Endothelial cell of umbilical vein (primary cell): ENCODE results near the gene NUDT8. TPM values are rescaled to one million over a fixed set of nuclear protein-coding genes. Genes with fewer than 3 reads are reported as not detected.

Source experiments
- BruUV-seq: library from RNA; stranded (reverse); fragments of 400-500 nt; replicated peaks from 2 replicates; lab custom pipeline; 2021; lab: Mats Ljungman, UMichigan
- CTCF ChIA-PET: fragments of 300-600, 350-600 bp; sonication (Branson Sonifier 250); formaldehyde crosslinking; loops from one replicate; lab custom pipeline; 2021; ENCODE audit warnings: antibody characterized with exemption, inconsistent platforms; lab: Charles Lee
- POLR2A ChIA-PET: fragments of 300-600, 350-600 bp; sonication (Branson Sonifier 250); formaldehyde crosslinking; loops from one replicate; lab custom pipeline; 2021; ENCODE audit warnings: antibody characterized with exemption, inconsistent platforms; lab: Charles Lee
- DNase-seq: peaks from one replicate; pipeline ENCODE4 v3.0.0-alpha.2; 2011; ENCODE audit warnings: low read depth, low spot score
- FAIRE-seq: peaks from 2 replicates; lab custom pipeline; 2011; peaks lifted over from hg19 to GRCh38; lab: Jason Lieb, UNC
- H2AFZ ChIP-seq: 2 replicates; pipeline ENCODE4 v1.6.0; 2012; ENCODE audit warnings: low read depth, low read length, control low read depth, inconsistent platforms
- H3K27ac ChIP-seq: 2 replicates; pipeline ENCODE4 v1.5.1; 2011; ENCODE audit warnings: low read depth, mild to moderate bottlenecking, control low read depth, low read length, moderate library complexity; ENCODE audit not compliant: insufficient read depth
- H3K27me3 ChIP-seq, 2 experiments: 2 replicates each; pipeline versions ENCODE4 v1.6.0 to v1.6.1; 2011; ENCODE audit warnings: low read length in 2 of 2, mixed read lengths in 1 of 2; ENCODE audit not compliant: control insufficient read depth in 2 of 2, insufficient read depth in 2 of 2
- H3K36me3 ChIP-seq, 2 experiments: 2 replicates in 1 of 2; 3 replicates in 1 of 2; pipeline ENCODE4 v1.5.1; 2011; ENCODE audit warnings: low read length in 2 of 2, mild to moderate bottlenecking in 1 of 2, moderate library complexity in 1 of 2; ENCODE audit not compliant: control insufficient read depth in 2 of 2, insufficient read depth in 2 of 2; ENCODE audit errors: extremely low read depth in 1 of 2
- H3K4me1 ChIP-seq: 3 replicates; pipeline ENCODE4 v1.5.1; 2011; ENCODE audit warnings: mild to moderate bottlenecking, low read length; ENCODE audit not compliant: control insufficient read depth, insufficient read depth; ENCODE audit errors: extremely low read depth
- H3K4me2 ChIP-seq: 2 replicates; pipeline ENCODE4 v1.6.1; 2011; ENCODE audit warnings: low read length, control low read depth, mixed read lengths; ENCODE audit not compliant: insufficient read depth
- H3K4me3 ChIP-seq, 3 experiments: fragments of 200-600 bp in 1 of 3; sonication (generic), shearing (Covaris generic) in 1 of 3; replicated peaks in 1 of 3; 2 replicates each; pipeline ENCODE4 v1.5.1; 2011 to 2016; ENCODE audit warnings: control low read depth in 3 of 3, low read length in 3 of 3, mild to moderate bottlenecking in 2 of 3, inconsistent platforms in 1 of 3, low read depth in 1 of 3, moderate library complexity in 1 of 3; ENCODE audit not compliant: insufficient read depth in 1 of 3
- H3K79me2 ChIP-seq: 2 replicates; pipeline ENCODE4 v1.6.0; 2012; ENCODE audit warnings: low read length, inconsistent platforms; ENCODE audit not compliant: control insufficient read depth, insufficient read depth
- H3K9ac ChIP-seq: replicated peaks from 2 replicates; pipeline ENCODE3; 2011; ENCODE audit warnings: low read length, control low read depth; ENCODE audit not compliant: insufficient read depth; ENCODE audit errors: extremely low read depth
- H3K9me1 ChIP-seq: replicated peaks from 3 replicates; pipeline ENCODE4 v1.6.0; 2011; ENCODE audit warnings: mild to moderate bottlenecking, low read length; ENCODE audit not compliant: control insufficient read depth, insufficient read depth; ENCODE audit errors: extremely low read depth
- H3K9me3 ChIP-seq: replicated peaks from 2 replicates; pipeline ENCODE4 v1.5.1; 2012; ENCODE audit warnings: low read length, inconsistent platforms; ENCODE audit not compliant: control insufficient read depth, insufficient read depth
- H4K20me1 ChIP-seq: replicated peaks from 2 replicates; pipeline ENCODE3; 2011; ENCODE audit warnings: mild to moderate bottlenecking, low read length; ENCODE audit not compliant: control insufficient read depth, insufficient read depth; ENCODE audit errors: extremely low read depth
- EZH2 ChIP-seq: IDR thresholded peaks from 2 replicates; pipeline ENCODE4 v1.6.1; 2012; ENCODE audit warnings: borderline replicate concordance, low read depth, mild to moderate bottlenecking, moderate library complexity, low read length, inconsistent platforms; ENCODE audit not compliant: severe bottlenecking
- FOS ChIP-seq: IDR thresholded peaks from 2 replicates; pipeline ENCODE4 v1.6.1; 2011; ENCODE audit warnings: mild to moderate bottlenecking, low read length, moderate library complexity, borderline replicate concordance; ENCODE audit not compliant: insufficient read depth
- GATA2 ChIP-seq: IDR thresholded peaks from 2 replicates; pipeline ENCODE4 v1.7.0; 2011; ENCODE audit warnings: low read depth, mild to moderate bottlenecking, moderate library complexity, mixed read lengths, low read length; ENCODE audit not compliant: insufficient read length, insufficient read depth
- JUN ChIP-seq: IDR thresholded peaks from 2 replicates; pipeline ENCODE4 v1.6.1; 2011; ENCODE audit warnings: borderline replicate concordance, low read depth; ENCODE audit not compliant: insufficient read length, insufficient read depth
- MYC ChIP-seq: IDR thresholded peaks from one replicate; pipeline ENCODE4 v1.6.1; 2011; ENCODE audit warnings: mild to moderate bottlenecking, low read depth, low read length
- POLR2A ChIP-seq: IDR thresholded peaks from 2 replicates; pipeline ENCODE4 v1.6.1; 2012; ENCODE audit warnings: low read depth, mild to moderate bottlenecking, control low read depth, low read length
- POLR2AphosphoS5 ChIP-seq: IDR thresholded peaks from 2 replicates; pipeline ENCODE4 v1.6.1; 2012; ENCODE audit warnings: low read depth, mild to moderate bottlenecking, control low read depth, low read length, moderate library complexity; ENCODE audit not compliant: insufficient read depth
- dilution Hi-C: fragments of 300-500 bp; cut with MboI; formaldehyde crosslinking; loops from one replicate; pipeline ENCODE4 v1.15.0; 2019; ENCODE audit warnings: low sequenced_read_pairs; ENCODE audit not compliant: extremely low pct_ligation_motif_present
- intact Hi-C: fragments of 100-400 bp; cut with micrococcal nuclease; formaldehyde crosslinking; loops from one replicate; pipeline ENCODE4 v1.10.0; 2022
- polyA plus RNA-seq, 4 experiments: library from polyadenylated mRNA; depleted of rRNA in 3 of 4; stranded (reverse) in 3 of 4; unstranded in 1 of 4; fragments of >200 nt; gene quantifications; 2 replicates each; pipeline versions ENCODE4 v1.2.1 to v1.2.3, GENCODE V29; 2011 to 2012; ENCODE audit warnings: missing spikeins in 1 of 4
- total RNA-seq: library from RNA; stranded (reverse); gene quantifications from 2 replicates; pipeline ENCODE4 v1.2.3, GENCODE V29; 2021
- TF ChIP-seq, protein P1 (sequence below), 2 donors: IDR thresholded peaks; 1 replicate in 1 of 2; 2 replicates in 1 of 2; pipeline ENCODE4 v1.5.1; 2011; ENCODE audit warnings: low read length in 2 of 2, mild to moderate bottlenecking in 2 of 2, moderate library complexity in 2 of 2, control low read depth in 1 of 2, inconsistent platforms in 1 of 2, low read depth in 1 of 2; ENCODE audit not compliant: insufficient read depth in 1 of 2; ENCODE audit errors: extremely low read depth in 1 of 2
- TF ChIP-seq, protein P2 (sequence below): IDR thresholded peaks from 2 replicates; pipeline ENCODE4 v1.6.1; 2011; ENCODE audit not compliant: insufficient read depth, insufficient read length

The NUDT8 gene
- total and polyA plus RNA-seq, 2 donors (not counting 3 experiments of a cell fraction or from before 2014, with no cell fraction given) = 14.1 to 20.4 TPM

DNA sequence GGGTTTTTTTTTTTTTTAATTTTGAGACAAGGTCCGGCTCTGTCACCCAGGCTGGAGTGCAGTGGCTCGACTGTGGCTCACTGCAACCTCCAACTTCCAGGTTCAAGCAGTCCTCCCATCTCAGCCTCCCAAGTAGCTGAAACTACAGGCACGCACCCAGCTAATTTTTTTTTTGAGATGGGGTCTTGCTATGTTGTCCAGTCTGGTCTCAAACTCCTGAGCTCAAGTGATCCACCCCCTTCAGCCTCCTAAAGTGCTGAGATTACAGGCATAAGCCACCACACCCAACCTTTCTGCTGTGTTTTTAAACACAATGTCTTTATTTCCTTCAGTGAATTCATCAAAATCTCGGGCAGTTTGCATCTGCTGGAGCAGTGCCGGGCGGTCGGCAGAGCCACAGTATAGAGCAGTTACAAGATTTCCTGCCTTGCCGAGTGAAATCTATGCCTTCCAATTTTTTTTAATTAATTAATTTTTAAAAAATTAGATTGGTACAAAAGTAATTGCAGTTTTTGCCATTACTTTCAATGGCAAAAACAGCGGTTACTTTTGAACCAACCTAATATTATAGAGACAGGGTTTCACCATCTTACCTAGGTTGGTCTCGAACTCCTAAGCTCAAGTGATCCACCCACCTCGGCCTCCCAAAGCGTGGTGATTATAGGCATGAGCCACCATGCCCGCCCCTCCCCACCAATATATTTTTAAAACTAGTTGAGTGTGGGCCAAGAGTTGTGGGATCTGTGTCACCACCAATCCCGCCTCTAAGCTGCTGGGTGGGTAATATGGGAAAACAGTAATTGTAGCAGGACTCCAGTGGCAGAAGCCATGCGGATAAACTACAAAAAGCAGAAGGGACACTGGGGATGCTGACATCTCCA, 23.5 kb upstream of the NUDT8 start:
- H3K9me1 ChIP-seq = no peaks in the 10 kb centered on the region
- no peak overlapping the region for H2AFZ ChIP-seq
- CTCF ChIA-PET = interaction anchor here (2.5 kb wide), 1 partner anchor 23 kb away, joined by 14 read pairs; the partner anchor contains the start of gene NUDT8
- no peak overlapping the region for H3K9ac ChIP-seq
- no peak for FAIRE-seq
- H3K9me3 ChIP-seq = no peaks in the 10 kb centered on the region
- no peaks in the 10 kb centered on the region for H3K4me1 ChIP-seq
- H3K79me2 ChIP-seq = no peaks in the 10 kb centered on the region
- intact Hi-C loops (no loop called here), dilution Hi-C loops (no loop called here)
- no peaks in the 10 kb centered on the region for H3K27me3 ChIP-seq
- no peaks in the 10 kb centered on the region for H3K36me3 ChIP-seq
- no peak overlapping the region for H3K4me2 ChIP-seq
- no peak overlapping the region for H3K4me3 ChIP-seq
- H3K27ac ChIP-seq = no peak overlapping the region
- no peaks in the 10 kb centered on the region for H4K20me1 ChIP-seq
- POLR2A ChIA-PET = interaction anchor here (0.7 kb wide), 1 partner anchor 24 kb away, joined by 5 read pairs; no protein-coding TSS in a partner anchor
- no TSS peak for BruUV-seq
- DNase-seq = no peak
- TF ChIP-seq JUN (no peak), MYC (no peak), POLR2A (no peak), EZH2 (no peak), POLR2AphosphoS5 (no peak), GATA2 (no peak), FOS (no peak)
- TF ChIP-seq, protein P1, sequence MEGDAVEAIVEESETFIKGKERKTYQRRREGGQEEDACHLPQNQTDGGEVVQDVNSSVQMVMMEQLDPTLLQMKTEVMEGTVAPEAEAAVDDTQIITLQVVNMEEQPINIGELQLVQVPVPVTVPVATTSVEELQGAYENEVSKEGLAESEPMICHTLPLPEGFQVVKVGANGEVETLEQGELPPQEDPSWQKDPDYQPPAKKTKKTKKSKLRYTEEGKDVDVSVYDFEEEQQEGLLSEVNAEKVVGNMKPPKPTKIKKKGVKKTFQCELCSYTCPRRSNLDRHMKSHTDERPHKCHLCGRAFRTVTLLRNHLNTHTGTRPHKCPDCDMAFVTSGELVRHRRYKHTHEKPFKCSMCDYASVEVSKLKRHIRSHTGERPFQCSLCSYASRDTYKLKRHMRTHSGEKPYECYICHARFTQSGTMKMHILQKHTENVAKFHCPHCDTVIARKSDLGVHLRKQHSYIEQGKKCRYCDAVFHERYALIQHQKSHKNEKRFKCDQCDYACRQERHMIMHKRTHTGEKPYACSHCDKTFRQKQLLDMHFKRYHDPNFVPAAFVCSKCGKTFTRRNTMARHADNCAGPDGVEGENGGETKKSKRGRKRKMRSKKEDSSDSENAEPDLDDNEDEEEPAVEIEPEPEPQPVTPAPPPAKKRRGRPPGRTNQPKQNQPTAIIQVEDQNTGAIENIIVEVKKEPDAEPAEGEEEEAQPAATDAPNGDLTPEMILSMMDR (IDR thresholded peaks at IDR 0.05; ENCODE audit: extremely low read depth in 1 of 2, insufficient read depth in 1 of 2, low read depth in 1 of 2, low read length in 2 of 2) = no peak
- TF ChIP-seq, protein P2, sequence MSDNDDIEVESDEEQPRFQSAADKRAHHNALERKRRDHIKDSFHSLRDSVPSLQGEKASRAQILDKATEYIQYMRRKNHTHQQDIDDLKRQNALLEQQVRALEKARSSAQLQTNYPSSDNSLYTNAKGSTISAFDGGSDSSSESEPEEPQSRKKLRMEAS = no peak
